G401.6 (cell line): ENCODE results near the gene S100G.

Source experiments
- FAIRE-seq: peaks from 2 replicates; lab custom pipeline; 2012; peaks lifted over from hg19 to GRCh38; lab: Jason Lieb, UNC

The S100G gene

DNA sequence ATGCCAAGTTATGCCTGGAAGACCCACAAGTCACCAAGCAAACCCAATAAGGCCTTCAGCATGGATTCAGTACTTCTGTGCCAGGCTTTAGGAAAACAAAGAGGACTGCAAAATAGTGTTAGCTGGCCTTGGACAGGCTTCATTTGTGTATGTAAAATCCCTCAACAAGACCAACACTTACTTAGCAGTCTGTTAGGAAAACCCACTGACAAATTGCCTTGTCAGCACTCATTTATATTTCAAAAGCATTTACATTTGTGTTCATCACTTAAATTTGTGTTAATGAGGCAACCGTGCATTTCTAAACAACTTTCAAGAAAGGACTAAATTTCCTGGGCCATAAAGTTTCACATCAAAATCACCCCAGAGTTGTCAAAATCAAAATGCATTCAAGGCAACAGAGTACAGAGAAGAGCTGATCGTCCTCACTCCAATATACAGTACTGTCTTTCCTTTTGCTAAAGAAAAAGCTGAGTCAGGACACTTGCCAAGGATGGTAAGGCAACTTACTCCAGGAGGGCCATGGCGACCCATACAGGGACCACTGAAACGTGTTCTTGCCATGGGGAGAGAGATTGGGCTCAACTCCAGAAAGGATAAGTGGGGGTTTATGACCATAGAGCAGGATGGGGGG lies 1.6 kb downstream of the S100G start:
- no peak for FAIRE-seq

DNA sequence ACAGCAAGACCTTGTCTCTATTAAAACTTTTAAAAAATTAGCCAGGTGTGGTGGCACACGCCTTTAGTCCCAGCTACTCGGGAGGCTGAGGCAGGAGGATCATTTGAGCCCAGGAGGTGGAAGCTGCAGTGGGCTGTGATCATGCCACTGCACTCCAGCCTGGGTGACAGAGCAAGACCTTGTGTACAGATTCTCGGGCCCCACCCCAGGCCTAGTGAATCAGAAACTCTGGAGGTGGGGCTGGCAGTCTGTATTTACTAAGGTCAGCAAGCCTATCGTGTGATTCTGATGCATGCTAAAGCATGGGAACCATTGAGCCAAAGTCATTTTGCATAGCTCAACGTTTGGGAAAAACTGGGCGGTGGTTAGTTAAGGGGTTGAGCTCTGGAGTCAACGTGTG lies 3.5 kb downstream of the S100G start:
- FAIRE-seq: no peak

- no peak for FAIRE-seq
Observed at GRCh38 chrX:16654093-16654492, 4.1 kb downstream of the S100G start.

DNA sequence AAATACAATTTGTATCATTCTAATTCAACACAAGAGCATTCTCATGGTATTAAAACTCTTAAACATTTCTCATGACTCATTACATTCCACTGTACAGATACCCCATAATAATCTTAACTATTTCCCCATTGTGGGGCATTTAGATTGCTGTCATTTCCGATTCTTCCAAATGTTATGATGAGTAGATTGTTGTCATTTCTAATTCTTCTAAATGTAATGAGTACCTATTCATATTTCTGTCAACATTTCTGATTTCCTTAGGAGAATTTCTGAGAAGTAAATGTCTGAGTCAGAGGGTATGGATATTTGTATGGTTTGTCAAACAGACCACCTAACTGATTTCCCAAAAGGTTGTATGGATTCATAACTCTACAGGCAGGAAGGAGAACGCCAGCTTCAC lies 8.3 kb downstream of the S100G start:
- FAIRE-seq: no peak

DNA sequence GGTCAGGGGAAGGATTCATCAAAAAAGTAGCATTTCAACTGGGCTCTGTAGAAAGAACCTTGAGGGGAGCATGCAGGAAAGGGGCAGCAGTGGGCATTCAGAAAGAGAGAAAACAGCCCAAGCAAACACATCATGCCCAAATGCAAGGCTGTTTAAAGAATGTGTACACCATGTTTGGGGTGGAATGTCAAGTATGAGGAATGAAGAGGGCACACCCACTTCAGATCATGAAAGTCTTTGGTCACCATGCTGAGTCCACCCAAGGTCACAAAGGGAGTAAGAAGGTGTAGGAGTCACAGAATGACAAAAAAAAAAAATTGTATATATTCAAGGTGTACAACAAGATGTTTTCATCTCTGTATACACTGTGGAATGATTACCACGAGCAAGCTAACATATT lies 9.4 kb downstream of the S100G start:
- no peak for FAIRE-seq

DNA sequence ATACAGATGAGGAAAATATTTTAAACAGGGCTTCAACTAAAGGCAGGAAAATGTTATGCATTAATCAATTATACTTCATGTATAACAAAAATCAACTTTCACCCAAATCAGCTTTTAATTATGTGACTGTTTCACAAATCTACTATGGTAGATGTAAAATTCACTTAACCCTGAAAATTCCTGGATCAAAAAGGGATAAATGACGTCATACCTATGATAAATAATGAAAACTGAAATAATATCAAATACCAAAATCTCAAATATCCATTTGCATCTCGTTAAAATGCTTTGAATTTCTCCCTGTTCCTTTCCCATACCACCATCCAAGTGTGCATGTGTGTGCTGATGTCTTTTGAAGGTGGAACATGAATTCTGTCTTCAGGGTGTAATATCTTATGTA lies 11.5 kb downstream of the S100G start:
- no peak for FAIRE-seq

DNA sequence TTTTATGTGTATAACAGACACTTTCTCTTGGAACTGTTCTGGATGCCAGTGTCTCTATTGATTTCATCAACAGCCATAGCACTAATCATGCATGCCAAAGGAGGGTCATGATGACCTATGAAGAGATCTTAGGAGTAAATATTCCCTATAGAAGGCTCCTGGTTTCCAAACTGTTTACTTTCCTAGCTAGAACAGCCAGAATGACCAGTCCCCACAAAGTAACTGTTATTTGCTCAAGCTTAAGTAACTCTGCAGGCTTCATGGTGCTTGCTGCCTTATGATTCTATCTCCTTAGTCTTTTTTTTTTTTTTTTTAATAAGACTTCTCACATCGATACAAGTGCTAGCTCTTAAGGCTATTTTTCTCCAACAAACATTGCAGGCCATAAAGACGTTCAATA lies 12.4 kb downstream of the S100G start:
- no peak for FAIRE-seq

DNA sequence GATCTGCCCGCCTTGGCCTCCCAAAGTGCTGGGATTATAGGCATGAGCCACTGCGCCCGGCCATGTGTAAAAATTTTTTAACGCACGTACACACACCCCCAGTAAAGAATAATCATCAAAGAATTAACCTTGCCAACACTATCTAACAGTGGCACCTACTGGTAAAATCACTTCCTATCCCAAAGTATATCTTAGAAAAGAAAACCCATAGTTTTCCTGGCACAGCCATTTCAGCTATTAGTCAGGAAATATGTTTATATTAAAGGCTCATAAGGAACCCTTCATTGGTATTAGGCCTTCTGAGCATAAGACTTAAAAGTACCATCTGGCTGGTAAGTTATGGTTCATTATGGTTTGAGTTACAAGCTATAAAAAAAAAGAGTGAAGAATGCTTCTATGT lies 14.1 kb downstream of the S100G start:
- FAIRE-seq: no peak

DNA sequence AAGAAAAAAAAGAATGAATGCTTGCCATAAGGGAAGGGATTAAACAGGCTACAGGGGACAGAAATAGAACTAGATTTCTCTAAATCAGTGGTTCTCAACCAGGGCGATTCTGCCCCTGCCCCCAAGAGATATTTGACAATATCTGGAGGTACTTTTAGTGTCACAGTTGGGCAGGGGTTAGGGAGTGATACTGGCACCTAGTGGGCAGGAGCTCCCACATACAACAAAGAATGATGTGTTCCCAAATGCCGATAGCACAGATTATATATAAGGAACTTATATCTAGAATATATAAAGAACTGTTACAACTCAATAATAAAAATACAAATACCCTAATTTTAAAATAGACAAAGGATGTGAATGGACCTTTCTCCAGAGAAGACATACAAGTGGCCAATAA lies 14.7 kb downstream of the S100G start:
- FAIRE-seq: no peak

- no peak for FAIRE-seq
Observed at GRCh38 chrX:16665089-16665488, 15.1 kb downstream of the S100G start.

DNA sequence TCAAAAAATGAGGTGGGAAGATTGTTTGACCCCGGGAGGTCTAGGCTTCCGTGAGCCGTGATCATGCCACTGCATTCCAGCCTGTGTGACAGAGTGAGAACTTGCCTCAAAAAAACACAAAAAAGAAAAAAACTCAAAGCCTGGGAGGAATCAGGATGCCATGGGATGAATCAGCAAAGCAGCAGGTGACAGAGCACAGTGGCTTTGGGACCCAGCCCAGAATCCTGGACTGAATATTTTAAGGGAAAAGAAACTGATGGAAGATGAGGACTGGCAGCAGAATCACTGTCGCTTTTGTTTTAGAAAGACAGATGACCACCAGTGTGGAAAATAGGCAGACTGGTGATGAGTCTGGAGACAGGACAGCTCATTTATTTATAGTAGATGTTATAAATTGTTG lies 16.6 kb downstream of the S100G start:
- no peak for FAIRE-seq

- peak; percentile 84 for FAIRE-seq
Observed at GRCh38 chrX:16671005-16671404, 21.0 kb downstream of the S100G start.

DNA sequence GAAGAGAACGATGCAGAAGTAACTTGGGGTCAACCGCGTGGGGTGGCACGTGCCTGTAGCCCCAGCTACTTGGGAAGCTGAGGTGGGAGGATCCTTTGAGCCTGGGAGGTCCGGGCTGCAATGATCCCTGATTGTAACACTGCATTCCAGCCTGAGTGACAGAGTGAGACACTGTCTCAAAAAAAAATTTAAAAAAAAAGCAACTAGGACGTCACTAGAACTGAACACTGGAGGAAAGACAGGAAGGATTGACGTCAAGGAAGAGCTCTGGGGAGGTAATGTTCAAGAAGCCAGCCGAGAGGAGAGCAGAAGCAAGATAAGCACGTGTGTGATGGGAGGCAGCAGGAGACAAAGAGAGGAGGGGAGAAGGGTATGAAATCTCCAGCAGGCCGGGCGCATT lies 28.7 kb downstream of the S100G start:
- FAIRE-seq: no peak

DNA sequence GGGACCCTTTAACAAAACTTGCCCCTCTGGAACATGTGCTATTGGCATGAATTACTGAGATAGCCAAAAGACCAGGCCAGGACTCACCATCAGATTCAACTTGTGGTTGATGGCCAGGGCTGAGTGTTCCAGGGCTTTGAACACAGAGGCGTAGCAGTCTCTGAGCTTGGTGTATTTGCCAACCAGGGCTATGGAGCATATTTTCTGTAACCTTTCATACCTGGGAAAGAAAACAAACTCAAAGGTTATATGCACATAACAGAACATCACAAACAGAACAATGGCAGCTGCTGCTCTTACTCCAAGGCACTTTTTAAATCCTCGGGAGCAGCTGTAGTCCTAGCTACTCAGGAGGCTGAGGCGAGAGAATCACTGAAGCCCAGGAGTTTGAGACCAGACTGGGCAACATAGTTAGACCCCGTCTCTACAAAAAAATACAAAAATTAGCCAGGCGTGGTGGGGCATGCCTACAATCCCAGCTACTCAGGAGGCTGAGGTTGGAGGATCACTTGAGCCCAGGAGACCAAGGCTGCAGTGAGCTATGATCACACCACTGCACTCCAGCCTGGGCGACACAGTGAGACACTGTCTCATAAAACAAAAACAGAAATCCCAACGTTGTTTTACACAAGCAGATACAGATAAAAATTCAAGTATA lies 33.2 kb downstream of the S100G start:
- FAIRE-seq: no peak

DNA sequence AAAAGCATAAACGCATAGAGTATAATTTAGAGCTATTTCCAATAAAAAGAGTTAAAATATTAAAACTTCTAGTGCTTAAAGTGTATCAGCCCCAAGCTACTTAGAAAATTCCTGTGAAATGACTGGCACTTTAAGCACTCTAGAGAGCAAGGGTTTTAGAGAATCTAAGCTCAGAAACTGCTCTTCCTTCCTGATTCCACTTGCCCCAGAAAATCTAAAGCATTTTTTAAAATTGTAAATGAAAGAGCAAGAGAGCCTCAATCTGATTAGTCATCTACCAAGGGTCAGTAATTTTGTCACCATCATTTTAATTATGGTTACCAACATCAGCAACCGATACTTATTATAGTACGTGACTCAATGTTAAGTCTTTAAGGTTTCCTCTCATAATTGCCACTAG lies 37.6 kb downstream of the S100G start:
- FAIRE-seq: no peak

DNA sequence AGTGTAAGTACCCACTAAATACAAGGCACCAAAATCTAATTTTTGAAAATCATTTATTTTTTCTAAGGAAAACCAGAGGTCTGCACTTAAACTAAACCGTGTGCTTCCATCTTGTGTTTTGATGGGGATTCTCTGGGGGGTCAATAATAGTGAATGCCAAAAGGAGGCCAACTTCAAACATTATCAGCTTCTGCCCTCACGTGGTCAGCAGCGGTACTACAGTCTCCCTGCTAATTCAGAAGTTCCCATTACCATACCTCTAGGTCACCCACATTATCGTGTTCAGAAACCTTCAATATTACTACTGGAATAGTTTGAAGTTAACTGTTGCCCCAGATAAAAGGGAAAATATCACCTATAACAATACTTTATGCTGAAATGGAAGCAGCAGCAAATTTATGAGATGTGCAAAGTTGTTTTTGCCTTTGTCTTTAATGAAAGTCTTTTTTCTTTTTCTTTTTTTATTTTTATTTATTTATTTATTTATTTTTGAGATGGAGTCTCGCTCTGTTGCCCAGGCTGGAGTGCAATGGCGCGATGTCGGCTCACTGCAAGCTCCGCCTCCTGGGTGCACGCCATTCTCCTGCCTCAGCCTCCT lies 45.2 kb downstream of the S100G start:
- peak; percentile 70 for FAIRE-seq

DNA sequence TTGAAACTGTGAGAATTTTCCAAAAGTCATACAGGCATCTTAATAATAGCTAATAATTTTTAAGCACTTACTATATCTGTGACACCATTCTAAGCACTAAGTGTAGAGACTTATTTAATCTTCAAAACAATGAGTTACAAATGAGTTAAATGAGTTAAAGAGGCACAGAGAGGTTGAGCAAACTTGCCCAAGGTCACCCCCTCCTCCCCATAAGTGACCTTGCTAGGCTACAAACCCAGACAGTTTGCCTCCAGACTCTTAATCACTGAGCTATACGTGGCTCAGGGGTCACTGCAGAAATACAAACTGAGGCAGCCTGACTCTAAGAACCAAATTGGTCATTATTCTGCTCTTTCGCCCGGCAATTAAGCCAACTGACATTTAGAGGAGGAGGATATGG lies 47.0 kb downstream of the S100G start:
- no peak for FAIRE-seq

- FAIRE-seq: no peak
Observed at GRCh38 chrX:16699389-16699788, 49.4 kb downstream of the S100G start.

DNA sequence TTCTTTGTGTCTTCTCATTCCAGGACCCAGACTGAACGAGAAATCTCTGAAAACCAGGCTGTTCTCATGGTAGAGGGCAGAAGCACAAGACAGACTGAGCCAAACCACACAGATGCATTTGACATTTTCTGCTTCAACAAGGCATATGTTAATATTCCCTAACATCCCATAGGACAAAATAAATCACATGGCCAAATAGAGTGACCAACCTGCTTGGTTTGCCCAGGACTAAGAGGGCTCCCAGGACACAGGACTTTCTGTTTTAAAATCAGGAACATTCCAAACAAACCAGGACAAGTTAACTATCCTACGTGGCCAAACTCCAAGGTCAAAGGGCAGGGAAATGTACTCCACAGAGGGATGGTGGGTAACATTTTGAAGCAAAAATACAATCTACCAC lies 50.8 kb downstream of the S100G start:
- FAIRE-seq: no peak

GRCh38 chrX:16702700-16703599 lies 53.0 kb downstream of the S100G start:
- no peak for FAIRE-seq
